GM21528 (cell line): ENCODE results near the gene PNP.

ENCODE experiments used
- ATAC-seq: cut with Tn5 transposase; IDR thresholded peaks from one replicate; pipeline ENCODE4 v1.9.1; 2021; ENCODE audit warnings: mild to moderate bottlenecking, moderate library complexity; ENCODE audit not compliant: unreplicated experiment, low FRiP score

The PNP gene

GRCh38 chr14:20454516-20455354 is 14.5 kb upstream of the PNP start, which contains the start of the genes APEX1 and OSGEP:
TSS of gene APEX1 (plus strand) at chr14:20455226. CDS start at chr14:20455646, 420 bp downstream.
TSS of gene OSGEP (minus strand) at chr14:20454812. CDS start at chr14:20454683, 129 bp downstream.
- peak; percentile 86 for ATAC-seq

GRCh38 chr14:20455355-20456300 is 13.6 kb upstream of the PNP start:
- peak; percentile 49 for ATAC-seq

- no peak for ATAC-seq
Observed at GRCh38 chr14:20456971-20457370, 12.2 kb upstream of the PNP start.

- ATAC-seq, result no peak
Observed at GRCh38 chr14:20458031-20458789, 11.0 kb upstream of the PNP start.

GRCh38 chr14:20460458-20461224 is 8.6 kb upstream of the PNP start:
- peak; percentile 11 for ATAC-seq

- peak; percentile 95 for ATAC-seq
Observed at GRCh38 chr14:20461225-20462141, 7.7 kb upstream of the PNP start, which contains the start of gene PIP4P1. TSS of gene PIP4P1 (minus strand) at chr14:20461434. CDS start at chr14:20461325, 109 bp downstream.

- ATAC-seq, result no peak
Observed at GRCh38 chr14:20468764-20469241, 403 bp upstream of the PNP start.

GRCh38 chr14:20469890-20470602 is 840 bp downstream of the PNP start:
- ATAC-seq, result peak; percentile 40

- ATAC-seq, result no peak
Observed at GRCh38 chr14:20470603-20470901, 1.3 kb downstream of the PNP start.

GRCh38 chr14:20472536-20473169 is 3.4 kb downstream of the PNP start:
- ATAC-seq, result no peak

GRCh38 chr14:20476776-20477175 is 7.6 kb downstream of the PNP start:
- ATAC-seq, result no peak

- ATAC-seq, result no peak
Observed at GRCh38 chr14:20477211-20477876, 8.1 kb downstream of the PNP start.

GRCh38 chr14:20478894-20479293 is 9.7 kb downstream of the PNP start:
- ATAC-seq, result no peak

- no peak for ATAC-seq
Observed at GRCh38 chr14:20482382-20482781, 13.2 kb downstream of the PNP start.

GRCh38 chr14:20485900-20486299 is 16.7 kb downstream of the PNP start:
- no peak for ATAC-seq

- ATAC-seq, result no peak
Observed at GRCh38 chr14:20486684-20487395, 17.6 kb downstream of the PNP start.
